NCI-H1417 (cell line): ENCODE results near the gene CEBPZ.
"Not testable (repeated sequence)": the region's sequence is repeated elsewhere in the genome, so short reads cannot be mapped to it uniquely, and the experiment has no call there.

Experiments used
- DNase-seq, 3 experiments: peaks; one replicate each; lab custom pipeline; 2025; lab: John Stamatoyannopoulos, UW

Gene CEBPZ, protein sequence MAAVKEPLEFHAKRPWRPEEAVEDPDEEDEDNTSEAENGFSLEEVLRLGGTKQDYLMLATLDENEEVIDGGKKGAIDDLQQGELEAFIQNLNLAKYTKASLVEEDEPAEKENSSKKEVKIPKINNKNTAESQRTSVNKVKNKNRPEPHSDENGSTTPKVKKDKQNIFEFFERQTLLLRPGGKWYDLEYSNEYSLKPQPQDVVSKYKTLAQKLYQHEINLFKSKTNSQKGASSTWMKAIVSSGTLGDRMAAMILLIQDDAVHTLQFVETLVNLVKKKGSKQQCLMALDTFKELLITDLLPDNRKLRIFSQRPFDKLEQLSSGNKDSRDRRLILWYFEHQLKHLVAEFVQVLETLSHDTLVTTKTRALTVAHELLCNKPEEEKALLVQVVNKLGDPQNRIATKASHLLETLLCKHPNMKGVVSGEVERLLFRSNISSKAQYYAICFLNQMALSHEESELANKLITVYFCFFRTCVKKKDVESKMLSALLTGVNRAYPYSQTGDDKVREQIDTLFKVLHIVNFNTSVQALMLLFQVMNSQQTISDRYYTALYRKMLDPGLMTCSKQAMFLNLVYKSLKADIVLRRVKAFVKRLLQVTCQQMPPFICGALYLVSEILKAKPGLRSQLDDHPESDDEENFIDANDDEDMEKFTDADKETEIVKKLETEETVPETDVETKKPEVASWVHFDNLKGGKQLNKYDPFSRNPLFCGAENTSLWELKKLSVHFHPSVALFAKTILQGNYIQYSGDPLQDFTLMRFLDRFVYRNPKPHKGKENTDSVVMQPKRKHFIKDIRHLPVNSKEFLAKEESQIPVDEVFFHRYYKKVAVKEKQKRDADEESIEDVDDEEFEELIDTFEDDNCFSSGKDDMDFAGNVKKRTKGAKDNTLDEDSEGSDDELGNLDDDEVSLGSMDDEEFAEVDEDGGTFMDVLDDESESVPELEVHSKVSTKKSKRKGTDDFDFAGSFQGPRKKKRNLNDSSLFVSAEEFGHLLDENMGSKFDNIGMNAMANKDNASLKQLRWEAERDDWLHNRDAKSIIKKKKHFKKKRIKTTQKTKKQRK

DNA sequence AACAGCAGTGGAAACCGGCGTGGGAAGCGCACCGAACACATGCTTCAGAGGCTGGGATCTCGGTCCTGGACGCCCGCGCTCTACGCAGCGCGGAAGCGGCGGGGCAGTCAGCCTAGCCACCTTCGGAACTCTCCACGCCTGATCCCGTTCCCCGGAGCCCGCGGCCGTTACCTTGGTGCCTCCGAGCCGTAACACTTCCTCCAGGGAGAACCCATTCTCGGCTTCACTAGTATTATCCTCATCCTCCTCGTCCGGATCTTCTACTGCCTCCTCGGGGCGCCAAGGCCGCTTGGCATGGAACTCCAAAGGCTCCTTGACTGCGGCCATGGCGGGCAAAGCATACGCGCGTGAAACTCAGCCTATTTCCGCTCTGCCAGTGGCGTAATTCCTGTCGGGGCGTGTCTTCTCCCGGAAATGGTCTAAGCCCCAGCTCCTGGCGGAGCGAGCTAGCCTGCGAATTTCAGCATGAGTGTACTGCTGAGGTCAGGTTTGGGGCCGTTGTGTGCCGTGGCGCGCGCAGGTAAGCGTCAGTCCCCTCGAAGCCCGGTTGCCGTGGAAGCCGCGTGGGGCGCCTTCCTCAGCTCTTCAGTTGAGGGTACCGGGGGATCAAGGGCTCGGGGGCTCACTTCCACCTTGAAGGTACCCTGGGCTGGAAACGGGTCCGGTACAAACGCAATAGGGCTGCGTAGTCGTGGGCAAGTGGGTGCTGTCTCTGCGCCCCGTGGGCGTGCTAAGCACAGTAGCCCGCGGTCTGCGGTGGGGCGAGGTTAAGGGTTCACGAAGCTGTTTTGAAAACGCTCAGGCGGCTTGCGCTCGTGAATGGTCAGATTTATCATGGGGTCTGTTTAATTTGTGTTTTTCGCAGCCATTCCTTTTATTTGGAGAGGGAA is at the start of gene CEBPZ, which contains the start of gene NDUFAF7:
Gene CEBPZ (minus strand): TSS at position 356 of the 890 bp plus-strand sequence. CDS start 29 bp downstream, at position 327.
Gene NDUFAF7 (plus strand): TSS at position 418 of the 890 bp plus-strand sequence. CDS start 48 bp downstream, at position 466.
- peak; percentile 92 to 97 (median 94) for DNase-seq

DNA sequence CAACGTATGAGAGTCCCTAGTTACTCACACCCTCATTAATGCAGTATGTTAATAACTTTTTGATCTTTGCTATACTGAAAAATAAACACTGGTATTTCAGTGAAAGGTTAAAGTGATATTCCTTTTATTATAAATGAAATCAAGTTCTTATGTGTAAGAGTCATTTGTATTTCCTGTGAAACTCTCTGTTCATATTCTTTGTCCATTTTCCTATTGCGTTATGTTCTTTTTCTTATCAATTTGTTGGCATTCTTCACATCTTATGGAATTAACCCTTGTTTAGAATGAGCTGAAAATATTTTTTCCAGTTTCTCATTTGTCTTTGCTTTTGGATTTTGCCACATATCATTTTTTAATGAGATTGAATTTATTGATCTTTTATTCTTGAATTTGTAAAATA is 44.9 kb upstream of the CEBPZ start:
- DNase-seq, result no peak

DNA sequence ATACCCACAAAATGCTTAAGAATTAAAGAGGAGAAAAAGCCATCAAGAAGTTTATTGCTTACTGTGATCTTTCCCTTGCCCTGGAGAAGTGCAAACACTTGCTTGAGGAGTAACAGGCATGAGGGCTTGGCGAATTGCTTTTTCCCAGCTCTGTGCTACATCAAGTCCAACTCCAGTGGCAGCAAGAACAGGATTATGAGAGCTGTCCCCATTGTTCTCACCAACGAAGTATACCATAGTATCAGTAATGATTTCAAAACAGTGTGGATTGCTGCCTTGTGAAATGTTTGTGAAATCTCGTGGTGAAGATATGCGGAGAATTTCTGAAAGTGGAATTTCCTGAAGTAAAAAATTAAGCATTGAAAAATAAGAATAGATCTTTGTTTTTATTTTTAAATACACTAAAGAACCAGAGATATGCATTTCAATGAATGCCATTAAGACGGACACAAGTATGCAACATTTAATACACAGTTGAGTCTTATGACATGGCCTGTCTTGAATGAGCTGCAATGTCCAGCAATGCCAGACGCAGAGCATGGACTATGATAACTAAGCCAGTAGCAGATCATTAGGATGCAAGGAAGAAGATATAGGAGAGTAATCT is 43.1 kb upstream of the CEBPZ start:
- DNase-seq, result no peak

DNA sequence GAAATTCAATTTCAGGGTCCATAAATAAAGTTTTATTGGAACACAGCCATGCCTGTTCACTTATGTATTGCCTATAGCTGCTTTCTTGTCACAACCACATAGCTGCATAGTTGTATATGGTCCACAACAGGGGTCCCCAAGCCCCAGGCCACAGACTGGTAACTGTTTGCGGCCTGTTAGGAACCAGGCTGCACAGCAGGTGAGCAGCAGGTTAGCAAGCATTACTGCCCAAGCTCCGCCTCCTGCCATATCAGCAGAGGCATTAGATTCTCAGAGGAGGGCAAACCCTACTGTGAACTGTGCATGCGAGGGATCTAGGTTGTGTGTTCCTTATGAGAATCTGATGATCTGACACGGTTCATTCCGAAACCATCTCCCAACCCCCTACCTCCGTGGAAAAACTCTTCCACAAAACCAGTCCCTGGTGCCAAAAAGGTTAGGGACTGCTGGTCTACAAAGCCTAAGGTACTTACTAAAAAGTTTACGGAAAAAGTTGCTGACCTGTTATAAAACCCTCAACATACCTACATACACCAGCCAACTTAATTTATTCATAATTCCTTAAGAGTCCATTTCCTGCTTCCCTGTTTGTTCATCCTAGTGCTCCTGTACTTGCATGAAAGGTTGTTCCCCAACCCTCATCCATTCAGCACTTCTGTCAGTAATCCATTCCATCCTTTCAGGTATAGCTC is 40.1 kb upstream of the CEBPZ start:
- no peak for DNase-seq

DNA sequence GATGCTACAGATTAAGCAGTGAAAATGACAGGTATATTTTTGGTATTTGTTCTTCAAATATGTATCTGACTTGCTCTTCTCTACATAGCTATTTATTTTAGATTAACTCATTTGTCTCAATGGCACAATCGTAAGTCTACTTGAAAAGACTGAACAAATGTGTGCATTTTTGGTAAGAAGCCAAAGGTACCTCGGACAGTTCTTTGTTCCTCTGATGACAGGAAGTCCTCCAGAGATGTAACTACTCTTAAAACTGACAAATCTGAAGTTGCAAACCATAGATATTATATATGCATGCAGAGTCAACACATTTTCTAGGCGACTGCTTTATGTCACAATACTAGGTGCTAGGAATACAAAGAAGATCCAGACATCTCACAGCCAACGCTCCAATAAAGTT is 36.7 kb upstream of the CEBPZ start:
- DNase-seq, result no peak

DNA sequence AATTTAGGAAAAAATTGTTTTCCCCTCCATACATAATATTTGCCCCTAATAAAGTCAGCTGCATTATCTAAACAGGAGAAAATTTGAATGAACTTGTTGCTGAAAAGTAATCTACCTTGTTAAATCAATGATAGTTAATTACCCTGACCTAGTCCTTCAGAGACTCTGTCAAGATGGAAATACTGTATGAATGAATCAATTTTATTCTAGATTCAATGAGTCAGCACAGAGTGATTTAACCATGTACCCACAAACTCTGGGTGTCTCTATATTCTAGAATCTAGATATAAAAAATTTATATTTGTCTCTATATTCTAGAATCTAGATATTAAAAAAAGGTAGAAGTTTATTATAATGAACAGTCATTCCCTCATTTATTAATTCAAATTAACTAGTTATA is 36.3 kb upstream of the CEBPZ start:
- no peak for DNase-seq

DNA sequence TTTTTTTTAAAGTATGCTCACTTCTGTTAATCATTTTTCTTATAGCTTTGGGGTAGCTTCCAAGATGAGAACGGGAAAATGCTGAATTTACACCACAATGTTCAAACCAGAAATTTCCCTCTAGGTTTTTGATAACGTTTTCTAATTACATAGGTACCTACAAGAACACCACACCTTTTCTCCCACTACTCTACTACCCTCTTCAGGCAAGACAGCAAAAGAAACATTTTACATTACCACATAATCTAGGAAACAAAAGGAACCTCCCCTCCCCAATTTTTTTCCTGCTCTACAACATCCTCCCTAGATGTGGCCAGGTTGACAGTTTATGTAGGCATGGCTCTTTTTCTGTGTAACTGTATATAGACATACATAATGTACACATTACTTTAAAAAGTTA is 32.4 kb upstream of the CEBPZ start:
- no peak for DNase-seq

DNA sequence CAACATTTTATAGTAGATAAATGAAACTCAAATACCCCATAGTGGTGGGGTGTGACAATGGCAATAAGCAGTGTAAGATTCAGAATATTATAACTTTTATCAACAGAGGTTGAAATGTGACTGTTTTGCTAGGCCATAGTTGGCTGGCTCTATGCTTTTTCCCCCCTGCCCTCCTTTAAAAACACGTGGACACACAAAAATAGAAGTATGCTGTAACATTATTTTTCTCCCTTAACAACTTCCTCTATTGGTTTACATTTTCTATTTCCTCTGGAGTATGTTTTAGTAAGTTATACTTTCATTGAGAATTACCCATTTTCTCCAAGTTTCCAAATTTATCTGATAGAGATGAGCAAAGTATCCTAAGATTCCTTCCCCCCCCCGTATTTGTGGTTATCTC is 31.1 kb upstream of the CEBPZ start:
- DNase-seq, result no peak

DNA sequence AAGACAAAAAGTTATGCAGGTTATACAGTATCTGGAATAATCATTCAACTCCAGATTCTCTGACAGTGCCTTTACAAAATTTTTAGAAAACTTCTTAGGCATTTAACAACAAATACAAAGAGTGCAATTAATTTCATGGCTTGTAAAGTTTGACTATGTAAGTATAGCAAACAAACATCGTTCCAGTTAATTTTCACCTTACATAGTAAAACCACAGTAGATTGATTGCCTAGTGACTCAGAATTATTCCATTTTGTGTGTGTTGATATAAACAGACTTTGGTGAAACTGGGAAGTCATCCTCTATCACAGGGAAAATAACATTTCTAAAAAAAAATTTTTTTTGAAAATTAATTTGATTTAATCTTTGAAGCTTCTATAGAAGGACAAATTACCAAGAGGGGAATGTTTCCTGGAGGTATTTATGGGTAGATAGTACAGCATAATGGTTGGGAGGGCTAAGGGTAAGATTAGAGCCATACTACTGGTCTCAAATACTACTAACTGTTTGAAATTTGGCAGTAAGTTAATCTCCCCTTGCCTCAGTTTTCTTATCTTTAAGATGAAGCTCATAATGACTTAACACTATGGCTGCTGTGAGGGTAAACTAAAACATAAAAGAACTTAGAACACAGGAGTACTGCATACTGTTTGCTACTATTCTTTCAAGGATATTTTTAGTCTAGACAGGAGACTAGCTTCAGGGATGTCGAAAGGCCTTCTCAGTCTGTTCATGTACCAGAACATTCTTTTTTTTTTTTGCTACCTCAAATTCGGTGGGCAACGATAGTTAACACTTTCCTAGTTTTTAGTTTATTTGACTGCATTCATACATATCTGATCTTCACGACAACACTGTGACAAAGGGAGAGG is 19.7 kb upstream of the CEBPZ start:
- no peak for DNase-seq

DNA sequence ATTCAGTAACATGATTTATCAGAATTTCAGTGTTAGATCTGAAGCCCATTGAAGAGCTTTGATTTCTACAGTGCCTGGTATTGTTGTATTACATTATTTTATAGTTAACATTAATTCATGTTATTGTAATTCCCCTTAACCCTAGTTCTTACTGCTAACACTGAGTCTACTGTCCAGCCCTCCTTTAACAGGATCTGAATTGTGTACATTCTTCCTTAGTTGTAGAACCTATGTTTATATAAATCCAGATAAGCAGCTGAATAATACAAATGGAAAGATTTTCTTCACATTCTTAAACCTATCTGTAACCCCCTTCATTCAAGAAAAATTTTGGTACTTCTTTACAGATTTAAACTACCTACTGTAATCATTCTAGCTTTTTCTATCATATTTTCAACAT is 14.8 kb upstream of the CEBPZ start:
- no peak for DNase-seq

DNA sequence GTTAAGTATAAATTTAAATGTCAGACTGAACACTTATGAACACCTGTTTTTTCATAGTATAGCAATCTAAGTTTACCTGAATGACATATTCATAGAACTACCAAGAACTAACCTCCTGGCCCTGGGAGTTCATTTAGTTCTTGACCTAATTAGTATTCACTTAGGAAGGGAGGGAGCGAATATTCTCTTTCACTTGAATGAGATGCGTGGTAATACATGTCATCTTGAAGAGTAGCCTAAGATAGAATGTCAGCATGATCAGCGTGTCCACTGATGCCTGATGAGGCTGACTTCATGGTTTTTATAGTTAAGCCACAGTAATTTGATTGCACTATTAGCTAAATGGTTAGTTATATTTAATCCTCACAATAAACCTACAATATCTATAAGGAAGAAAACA is 13.4 kb upstream of the CEBPZ start:
- DNase-seq, result no peak

DNA sequence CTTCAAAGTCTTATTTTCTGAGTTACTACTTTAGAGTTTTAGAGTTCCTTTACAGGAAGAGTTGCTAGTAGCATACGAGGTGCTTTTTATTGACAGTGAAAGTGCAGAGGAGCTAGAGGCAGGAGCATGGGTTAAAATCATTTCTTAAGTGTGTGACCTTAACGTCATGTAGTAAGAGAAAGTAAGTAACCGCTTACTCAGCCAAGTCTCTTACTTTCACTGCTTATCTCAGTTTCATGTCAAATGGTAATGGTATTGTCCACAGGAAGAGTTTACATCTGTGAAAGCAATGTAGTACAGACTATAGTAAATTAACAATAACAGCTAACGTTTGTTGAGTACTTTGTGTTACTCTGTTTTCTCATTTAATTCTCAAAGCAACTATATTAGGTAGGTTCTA is 12.6 kb upstream of the CEBPZ start:
- DNase-seq, result no peak

DNA sequence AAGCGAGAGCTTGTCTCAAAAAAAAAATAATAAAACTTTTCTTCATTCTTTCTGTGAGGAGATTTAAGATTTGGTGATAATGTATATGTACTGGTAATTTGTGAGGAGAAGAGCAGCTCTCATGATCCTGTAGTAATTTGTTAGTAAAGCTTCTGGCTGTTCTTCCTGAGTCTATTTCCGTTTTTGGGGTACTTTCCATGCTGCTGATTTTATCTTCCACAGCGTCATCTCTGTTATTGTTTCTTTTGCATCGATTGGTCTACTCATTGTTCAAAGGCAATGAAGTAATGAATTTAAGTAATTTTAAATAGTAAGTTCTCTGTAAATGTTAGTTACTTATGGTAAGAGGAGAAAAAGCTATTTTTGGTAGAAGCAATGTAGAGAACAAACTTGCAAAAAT is 12.0 kb upstream of the CEBPZ start:
- no peak for DNase-seq

DNA sequence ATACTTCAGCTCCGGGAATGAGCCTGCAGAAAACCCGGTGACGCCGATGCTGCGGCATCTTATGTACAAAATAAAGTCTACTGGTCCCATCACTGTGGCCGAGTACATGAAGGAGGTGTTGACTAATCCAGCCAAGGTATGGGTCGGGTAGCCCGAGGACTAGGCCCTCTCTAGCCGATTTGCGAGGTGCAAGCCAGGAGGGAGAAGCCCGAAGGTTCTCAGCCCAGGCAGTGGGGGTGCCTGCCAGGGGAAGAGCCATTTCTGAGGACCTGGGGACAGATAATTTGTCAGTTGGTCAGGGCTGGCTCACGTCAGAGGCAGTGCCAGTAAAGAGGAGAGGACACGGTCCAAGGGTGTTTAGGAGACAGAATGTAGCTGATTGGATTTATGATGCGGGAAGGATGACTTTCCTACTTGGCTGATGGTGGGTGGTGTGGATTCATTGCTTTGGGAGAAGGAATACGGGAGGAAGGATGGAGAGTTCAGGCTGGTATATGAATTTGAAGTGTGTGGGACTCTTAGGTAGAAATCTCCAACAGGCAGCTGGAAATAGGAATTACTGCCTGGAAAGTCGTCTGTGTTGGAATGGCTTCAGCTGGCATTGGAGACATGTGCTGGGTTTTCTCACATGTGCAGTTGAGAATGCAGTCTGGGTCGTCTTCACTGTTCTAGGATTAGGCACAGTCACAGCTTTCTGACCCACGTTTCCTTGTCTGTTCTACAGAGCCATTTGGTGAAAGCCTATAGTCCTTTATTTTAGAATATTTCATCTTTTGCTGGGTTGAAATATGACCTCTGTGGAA is 936 bp upstream of the CEBPZ start:
- peak in 1 of 3 experiments; percentile 75 for DNase-seq

DNA sequence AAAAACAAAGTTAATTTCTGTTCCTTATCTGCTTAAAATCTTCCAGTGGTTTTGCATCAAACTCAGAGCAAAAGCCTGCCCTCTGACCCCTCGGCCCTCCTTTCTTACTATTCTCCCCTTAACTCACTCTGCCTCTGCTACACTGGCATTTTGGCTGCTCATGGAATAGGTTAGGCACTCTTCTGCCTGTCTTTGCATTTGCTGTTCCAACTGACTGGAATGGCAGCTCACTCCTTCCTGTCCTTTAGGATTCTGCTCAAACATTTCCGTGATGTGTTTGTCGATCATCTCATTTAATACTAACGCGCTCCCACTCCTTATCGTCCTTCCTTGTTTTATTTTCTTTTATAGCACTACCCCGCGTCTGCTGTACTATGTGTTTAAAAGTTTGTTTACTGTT is 815 bp downstream of the CEBPZ start:
- DNase-seq, result peak in 1 of 3 experiments; percentile 59

DNA sequence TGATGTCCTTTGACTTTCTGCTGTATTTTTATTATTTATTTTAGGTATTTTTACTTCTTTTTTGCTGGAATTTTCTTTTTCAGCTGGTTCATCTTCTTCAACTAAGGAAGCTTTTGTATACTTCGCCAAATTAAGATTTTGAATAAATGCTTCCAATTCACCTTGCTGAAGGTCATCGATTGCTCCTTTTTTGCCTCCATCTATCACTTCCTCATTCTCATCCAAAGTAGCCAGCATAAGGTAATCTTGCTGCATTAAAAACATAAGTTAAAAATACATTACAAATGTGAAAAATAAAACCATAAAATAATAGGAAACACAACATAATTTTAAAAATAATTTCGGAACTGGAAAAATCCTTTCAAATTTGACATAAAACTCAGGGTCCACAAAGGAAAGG is 2.6 kb downstream of the CEBPZ start:
- DNase-seq, result no peak

DNA sequence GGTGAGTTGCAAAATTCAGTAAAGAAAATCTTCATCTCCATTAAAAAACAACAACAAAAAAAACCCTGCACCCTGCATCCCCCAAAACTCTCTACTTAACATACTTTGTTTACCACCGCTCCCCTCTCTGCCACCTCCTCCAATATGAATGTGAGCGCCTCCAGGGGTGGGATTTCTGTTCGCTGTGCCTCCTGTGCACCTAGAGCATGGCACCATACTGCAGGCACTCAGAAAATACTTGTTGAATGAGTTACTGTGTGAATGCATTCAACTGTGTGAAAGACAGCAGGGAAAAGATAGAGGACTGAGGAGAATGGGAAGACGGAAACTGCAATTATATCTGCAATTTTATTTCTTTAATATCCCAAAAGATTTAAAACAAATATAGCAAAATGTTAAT is 4.5 kb downstream of the CEBPZ start:
- DNase-seq, result no peak

DNA sequence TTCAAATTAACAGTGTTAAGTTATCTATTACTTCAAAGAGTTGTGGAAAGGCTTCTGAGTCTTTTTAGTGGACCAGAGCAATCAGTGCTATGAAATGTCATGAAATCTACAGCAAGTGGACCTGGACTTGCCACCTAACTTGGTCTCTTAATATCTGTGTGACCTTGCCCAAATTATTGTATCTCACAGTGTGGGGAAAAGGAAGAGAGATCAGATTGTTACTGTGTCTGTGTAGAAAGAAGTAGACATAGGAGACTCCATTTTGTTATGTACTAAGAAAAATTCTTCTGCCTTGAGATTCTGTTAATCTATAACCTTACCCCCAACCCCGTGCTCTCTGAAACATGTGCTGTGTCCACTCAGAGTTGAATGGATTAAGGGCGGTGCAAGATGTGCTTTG is 6.3 kb downstream of the CEBPZ start:
- DNase-seq, result not testable (repeated sequence)

DNA sequence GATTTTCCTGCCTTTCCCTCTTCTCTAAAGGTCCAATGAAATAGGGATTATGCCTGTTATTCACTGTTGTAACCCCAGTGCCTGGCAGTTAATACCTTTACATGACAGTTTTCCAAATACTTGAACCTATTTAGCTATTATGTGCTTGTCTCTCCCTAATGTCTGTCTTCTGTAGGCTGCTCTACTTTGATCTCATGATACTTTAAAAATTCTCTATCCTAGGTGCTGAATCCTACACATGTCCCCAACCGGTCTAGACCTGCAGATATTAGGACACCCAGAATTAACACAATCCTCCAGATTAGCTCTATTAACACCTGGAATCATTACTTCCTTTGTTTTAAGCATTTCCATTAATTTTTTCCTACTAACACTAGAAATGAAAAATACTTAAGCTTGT is 7.3 kb downstream of the CEBPZ start:
- no peak for DNase-seq
